OCI-LY1 (cell line): Measurements from ENCODE around the gene MCHR2.

Experiments used
- CTCF ChIP-seq: fragments of 200-600 bp; sonication (generic), shearing (Covaris generic); IDR thresholded peaks from 2 replicates; pipeline ENCODE4 v1.5.1; 2017; ENCODE audit warnings: mild to moderate bottlenecking, antibody characterized with exemption, low read length, moderate library complexity, mixed read lengths
- EZH2 ChIP-seq: fragments of 200-600 bp; sonication (generic), shearing (Covaris generic); IDR thresholded peaks from 2 replicates; pipeline ENCODE4 v1.8.0; 2017; ENCODE audit warnings: borderline replicate concordance, mixed run types, mild to moderate bottlenecking, antibody characterized with exemption, low read length, moderate library complexity, mixed read lengths

GRCh38 chr6:99882128-99882702, 111.8 kb downstream of the MCHR2 start:
- TF ChIP-seq EZH2 (no peak), CTCF (no peak)
